A673 (cell line): ENCODE data around the gene CARD19.

Experiments
- EZH2 ChIP-seq: fragments of 200-600 bp; sonication (generic); IDR thresholded peaks from 2 replicates; pipeline ENCODE4 v1.6.1; 2017; ENCODE audit warnings: borderline replicate concordance, low read depth, mild to moderate bottlenecking, mixed read lengths, antibody characterized with exemption, low read length; ENCODE audit not compliant: poor library complexity, severe bottlenecking
- TF ChIP-seq, protein P1 (sequence below): fragments of 300-800, 200-600 bp; sonication (generic); conservative IDR thresholded peaks from 2 replicates; pipeline ENCODE4 v1.5.1; 2017; ENCODE audit warnings: low read depth, mild to moderate bottlenecking, antibody characterized with exemption, low read length, moderate library complexity, mixed read lengths

DNA sequence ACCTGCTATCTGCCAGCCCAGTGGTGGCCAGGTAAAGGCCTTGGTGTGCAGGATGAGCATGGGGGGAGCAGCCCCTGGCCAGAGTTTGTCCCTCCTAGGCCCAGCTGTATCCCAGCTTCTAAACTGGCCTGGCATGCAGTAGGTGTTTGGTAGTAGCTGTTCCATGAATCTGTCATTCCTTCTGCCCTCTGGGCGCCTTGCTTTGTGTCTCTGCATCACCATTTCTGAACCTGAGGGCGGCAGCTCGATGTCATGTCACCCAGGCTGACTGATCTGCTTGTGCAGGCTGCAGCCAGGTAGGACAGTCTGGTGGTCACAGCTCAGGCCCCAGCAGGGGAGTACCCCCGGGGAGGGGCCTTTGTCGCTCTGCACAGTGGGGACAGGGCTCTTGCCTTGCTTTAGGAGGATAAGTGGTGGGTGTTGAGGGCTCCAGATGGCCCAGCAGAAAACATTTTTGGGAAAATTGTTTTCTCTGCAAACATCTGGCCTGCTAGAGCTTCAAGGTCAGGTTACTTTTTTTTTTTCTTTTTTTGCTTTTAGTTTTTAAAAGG, 42.2 kb upstream of the CARD19 start:
- TF ChIP-seq, protein P1, sequence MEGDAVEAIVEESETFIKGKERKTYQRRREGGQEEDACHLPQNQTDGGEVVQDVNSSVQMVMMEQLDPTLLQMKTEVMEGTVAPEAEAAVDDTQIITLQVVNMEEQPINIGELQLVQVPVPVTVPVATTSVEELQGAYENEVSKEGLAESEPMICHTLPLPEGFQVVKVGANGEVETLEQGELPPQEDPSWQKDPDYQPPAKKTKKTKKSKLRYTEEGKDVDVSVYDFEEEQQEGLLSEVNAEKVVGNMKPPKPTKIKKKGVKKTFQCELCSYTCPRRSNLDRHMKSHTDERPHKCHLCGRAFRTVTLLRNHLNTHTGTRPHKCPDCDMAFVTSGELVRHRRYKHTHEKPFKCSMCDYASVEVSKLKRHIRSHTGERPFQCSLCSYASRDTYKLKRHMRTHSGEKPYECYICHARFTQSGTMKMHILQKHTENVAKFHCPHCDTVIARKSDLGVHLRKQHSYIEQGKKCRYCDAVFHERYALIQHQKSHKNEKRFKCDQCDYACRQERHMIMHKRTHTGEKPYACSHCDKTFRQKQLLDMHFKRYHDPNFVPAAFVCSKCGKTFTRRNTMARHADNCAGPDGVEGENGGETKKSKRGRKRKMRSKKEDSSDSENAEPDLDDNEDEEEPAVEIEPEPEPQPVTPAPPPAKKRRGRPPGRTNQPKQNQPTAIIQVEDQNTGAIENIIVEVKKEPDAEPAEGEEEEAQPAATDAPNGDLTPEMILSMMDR: no peak
- no peak for TF ChIP-seq EZH2
